ENCODE measurements around the gene SLC39A3. TPM values are rescaled to one million over a fixed set of nuclear protein-coding genes. Genes with fewer than 3 reads are reported as not detected.

The SLC39A3 gene
- total RNA-seq, 2 donors from 2014 or later, result 28.7 to 37.2 TPM

DNA sequence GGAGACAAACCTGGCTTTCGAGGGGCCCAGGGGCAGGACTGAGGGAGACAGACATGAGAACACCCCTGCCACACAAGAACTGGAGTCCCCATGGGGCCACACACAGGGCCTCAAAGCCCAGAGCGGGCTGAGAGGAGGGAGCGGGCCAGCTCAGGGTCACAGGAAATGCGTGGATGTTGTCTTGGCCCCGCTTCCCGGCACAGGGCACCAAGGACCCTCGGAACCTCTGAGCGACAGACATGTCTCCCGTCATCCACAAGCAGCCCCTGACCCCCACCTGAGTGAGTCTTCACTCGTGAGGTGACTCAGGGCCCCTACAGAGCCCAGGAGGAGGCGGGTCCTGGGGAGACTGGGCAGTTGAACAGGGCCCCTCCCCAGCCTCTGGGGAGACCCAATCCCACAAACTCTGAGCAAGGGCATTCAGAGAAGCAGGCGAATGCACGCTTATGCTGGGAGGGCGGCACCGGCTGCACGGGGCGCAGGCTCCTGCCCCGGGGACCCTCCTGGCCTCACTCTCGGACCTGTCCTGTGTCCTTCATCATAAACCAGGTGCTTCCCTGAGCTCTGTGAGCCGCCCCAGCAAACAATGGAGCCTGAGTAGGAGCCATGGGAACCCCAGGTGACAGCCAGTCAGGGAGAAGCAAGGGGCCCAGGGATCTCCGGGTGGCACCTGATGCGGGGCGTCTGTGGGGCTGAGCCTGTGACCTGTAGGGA, 23.1 kb upstream of the SLC39A3 start:
- Mint-ChIP-seq H3K4me1 (ENCODE audit: low read depth) (no peaks in the 10 kb centered on the region), H3K4me3 (no peak overlapping the region), H3K9me3 (no peaks in the 10 kb centered on the region), H3K27ac (no peak overlapping the region), H3K27me3 (ENCODE audit: low read depth) (no peaks in the 10 kb centered on the region), H3K36me3 (ENCODE audit: insufficient read depth in 2 of 2) (peaks cover 1 to 4% of the 10 kb centered on the region in 2 donors)
- ATAC-seq (replicated peaks in 1 of 2) (no peak), DNase-seq (no peak)

GRCh38 chr19:2761876-2762782, 22.3 kb upstream of the SLC39A3 start:
- H3K36me3 Mint-ChIP-seq (ENCODE audit: insufficient read depth in 2 of 2), result peaks cover 1 to 6% of the 10 kb centered on the region in 2 donors
- H3K9me3 Mint-ChIP-seq, result no peaks in the 10 kb centered on the region
- no peak for DNase-seq
- no peak overlapping the region for H3K27ac Mint-ChIP-seq
- no peak for ATAC-seq (replicated peaks in 1 of 2)
- no peaks in the 10 kb centered on the region for H3K27me3 Mint-ChIP-seq (ENCODE audit: low read depth)
- H3K4me1 Mint-ChIP-seq (ENCODE audit: low read depth), result no peaks in the 10 kb centered on the region
- H3K4me3 Mint-ChIP-seq, result no peak overlapping the region

DNA sequence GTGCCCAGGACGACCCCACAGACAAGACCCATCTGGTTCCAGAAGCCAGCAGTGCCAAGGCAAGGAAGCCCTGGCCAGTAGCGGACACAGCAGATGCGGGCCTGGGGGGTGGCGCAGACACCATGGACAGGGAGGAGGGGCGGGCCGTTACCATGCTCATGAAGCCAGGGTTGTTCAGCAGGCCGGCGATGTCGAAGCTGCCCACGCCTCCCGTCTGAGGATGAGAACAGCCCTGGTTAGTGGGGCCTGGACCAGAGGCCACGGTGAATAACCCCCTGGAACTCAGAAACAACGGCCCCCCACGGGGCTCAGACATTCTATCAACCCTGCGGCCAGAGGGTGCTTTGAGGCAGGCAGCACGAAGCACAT, 21.5 kb upstream of the SLC39A3 start:
- Mint-ChIP-seq H3K36me3 (ENCODE audit: insufficient read depth in 2 of 2) (peaks cover 0 to 6% of the 10 kb centered on the region in 2 donors), H3K4me3 (no peak overlapping the region), H3K27ac (no peak overlapping the region), H3K27me3 (ENCODE audit: low read depth) (no peaks in the 10 kb centered on the region), H3K4me1 (ENCODE audit: low read depth) (no peaks in the 10 kb centered on the region), H3K9me3 (no peaks in the 10 kb centered on the region)
- no peak for ATAC-seq (replicated peaks in 1 of 2)
- no peak for DNase-seq

DNA sequence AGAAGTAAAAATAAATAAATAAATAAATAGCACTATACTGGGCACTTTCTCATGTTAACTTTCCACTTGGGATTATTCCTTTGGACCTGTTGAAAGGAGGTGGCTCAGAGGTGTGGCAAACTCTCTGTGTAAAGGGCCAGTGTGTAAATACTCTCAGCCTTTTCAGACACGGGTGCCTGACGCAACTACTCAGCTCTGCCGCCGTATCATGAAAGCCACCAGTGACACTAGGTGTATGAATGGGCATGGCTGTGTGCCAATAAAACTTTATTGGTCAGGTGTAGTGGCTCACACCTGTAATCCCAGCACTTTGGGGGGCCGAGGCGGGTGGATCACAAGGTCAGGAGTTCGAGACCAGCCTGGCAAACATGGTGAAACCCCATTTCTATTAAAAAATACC, 20.1 kb upstream of the SLC39A3 start:
- Mint-ChIP-seq H3K4me1 (ENCODE audit: low read depth) (no peaks in the 10 kb centered on the region), H3K27me3 (ENCODE audit: low read depth) (no peaks in the 10 kb centered on the region), H3K36me3 (ENCODE audit: insufficient read depth in 2 of 2) (peaks cover 0 to 9% of the 10 kb centered on the region in 2 donors), H3K9me3 (no peaks in the 10 kb centered on the region), H3K4me3 (no peak overlapping the region), H3K27ac (no peak overlapping the region)
- ATAC-seq (replicated peaks in 1 of 2) (no peak), DNase-seq (no peak)

DNA sequence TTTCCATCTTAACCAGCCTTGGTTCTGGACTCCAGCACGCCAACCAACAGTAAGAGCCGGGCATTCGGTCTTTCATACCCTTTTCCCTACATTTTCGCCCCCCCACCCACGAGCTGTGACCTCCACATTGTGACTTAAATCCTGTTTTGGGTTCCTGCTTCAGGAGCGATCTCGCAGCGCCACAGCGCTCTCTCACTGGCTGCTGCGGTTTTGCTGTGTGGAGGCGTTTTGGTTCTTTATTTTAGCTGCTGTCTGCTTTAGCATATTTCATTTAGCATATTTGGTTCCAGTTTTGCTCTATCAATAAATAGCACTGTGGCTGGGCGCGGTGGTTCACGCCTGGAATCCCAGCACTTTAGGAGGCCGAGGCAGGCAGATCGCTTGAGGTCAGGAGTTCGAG, 19.5 kb upstream of the SLC39A3 start:
- H3K27me3 Mint-ChIP-seq (ENCODE audit: low read depth), result no peaks in the 10 kb centered on the region
- H3K4me3 Mint-ChIP-seq, result no peak overlapping the region
- no peak overlapping the region for H3K27ac Mint-ChIP-seq
- no peaks in the 10 kb centered on the region for H3K9me3 Mint-ChIP-seq
- peaks cover 0 to 8% of the 10 kb centered on the region in 2 donors for H3K36me3 Mint-ChIP-seq (ENCODE audit: insufficient read depth in 2 of 2)
- ATAC-seq (replicated peaks in 1 of 2) (peak in 1 of 2 donors; percentile 38), DNase-seq (no peak)
- no peaks in the 10 kb centered on the region for H3K4me1 Mint-ChIP-seq (ENCODE audit: low read depth)

DNA sequence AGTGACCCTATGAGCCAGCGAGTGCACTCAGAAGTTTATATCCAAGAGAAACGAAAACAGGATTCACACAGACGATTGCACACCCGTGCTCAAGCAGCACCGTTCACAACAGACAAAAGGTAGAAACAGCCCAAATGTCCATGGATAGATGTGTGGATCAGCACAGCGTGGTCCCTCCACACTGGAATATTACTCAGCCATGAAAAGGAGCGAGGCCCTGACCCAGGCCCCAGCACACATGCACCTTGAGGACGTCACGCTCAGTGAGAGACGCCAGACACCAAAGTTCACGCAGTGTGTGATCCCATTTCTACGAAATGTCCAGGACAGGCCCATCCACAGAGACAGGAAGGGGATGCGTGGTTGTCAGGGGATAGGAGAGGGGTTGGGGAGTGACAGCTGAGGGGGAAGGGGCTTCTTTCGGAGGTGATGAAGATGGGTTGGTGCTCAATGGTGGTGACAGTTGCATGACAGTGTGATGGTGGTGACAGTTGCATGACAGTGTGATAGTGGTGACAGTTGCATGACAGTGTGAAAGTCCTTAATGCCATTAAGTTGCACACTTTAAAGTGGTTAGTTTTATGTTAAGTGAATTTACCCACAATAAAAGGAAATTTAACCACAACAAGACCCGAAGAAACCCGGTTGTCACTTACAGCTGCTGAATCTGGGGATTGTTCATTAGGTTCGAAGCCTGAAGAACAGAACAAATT, 18.9 kb upstream of the SLC39A3 start:
- ATAC-seq (replicated peaks in 1 of 2) (peak in 1 of 2 donors; percentile 26), DNase-seq (no peak)
- Mint-ChIP-seq H3K4me1 (ENCODE audit: low read depth) (peaks cover 3% of the 10 kb centered on the region), H3K27me3 (ENCODE audit: low read depth) (no peaks in the 10 kb centered on the region), H3K4me3 (no peak overlapping the region), H3K9me3 (no peaks in the 10 kb centered on the region), H3K36me3 (ENCODE audit: insufficient read depth in 2 of 2) (peaks cover 0 to 8% of the 10 kb centered on the region in 2 donors), H3K27ac (no peak overlapping the region)

DNA sequence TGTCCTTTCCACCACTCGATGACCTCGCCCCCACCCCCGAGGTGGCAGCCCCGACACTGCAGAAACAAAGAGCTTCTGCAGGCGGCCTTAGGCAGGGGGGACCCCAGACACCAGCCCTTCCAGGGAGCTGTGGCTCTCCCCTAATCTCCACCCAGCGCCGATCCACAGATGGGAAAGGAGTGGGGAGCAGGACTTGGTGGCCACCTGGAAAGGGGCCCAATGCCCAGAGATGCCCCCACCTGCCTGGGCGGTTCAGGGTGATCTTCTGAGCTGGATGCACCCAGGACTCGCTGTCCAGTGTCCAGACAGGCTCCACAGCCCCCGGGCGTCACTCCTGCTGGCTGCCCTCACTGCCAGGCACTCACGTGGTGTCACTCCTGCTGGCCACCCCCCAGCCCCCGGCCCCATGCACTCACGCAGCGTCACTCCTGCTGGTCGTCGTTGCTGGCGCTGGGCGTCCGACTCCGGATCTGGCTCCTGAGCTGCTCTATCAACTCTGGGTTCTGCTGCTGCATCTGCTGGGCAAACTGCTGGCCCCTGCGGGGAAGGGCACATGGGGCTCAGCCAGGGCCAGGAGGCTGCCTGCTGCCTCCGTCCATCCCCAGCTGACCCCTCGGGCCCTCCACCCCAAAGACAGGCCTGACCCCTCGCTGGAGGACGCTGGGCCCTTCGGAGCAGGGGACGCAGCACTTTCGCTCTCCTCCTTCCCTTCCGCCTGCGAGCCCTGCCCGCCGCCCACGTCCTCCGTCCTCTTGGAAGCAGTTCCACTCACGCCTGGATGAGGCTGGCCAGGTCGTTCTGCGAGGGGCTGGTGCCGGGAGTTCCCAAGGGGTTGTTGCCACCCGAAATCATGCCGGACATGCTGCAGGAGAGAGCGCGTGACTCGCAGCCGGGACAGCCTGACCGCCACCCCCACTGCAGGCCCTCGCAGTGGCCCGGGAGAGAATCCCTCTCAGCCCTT, 17.4 kb upstream of the SLC39A3 start:
- H3K36me3 Mint-ChIP-seq (ENCODE audit: insufficient read depth in 2 of 2), result peaks cover 0 to 6% of the 10 kb centered on the region in 2 donors
- no peak overlapping the region for H3K4me3 Mint-ChIP-seq
- no peaks in the 10 kb centered on the region for H3K27me3 Mint-ChIP-seq (ENCODE audit: low read depth)
- no peaks in the 10 kb centered on the region for H3K9me3 Mint-ChIP-seq
- H3K4me1 Mint-ChIP-seq (ENCODE audit: low read depth), result peaks cover 13% of the 10 kb centered on the region
- ATAC-seq (replicated peaks in 1 of 2) (no peak), DNase-seq (no peak)
- no peak overlapping the region for H3K27ac Mint-ChIP-seq

GRCh38 chr19:2756477-2756876, 16.7 kb upstream of the SLC39A3 start:
- ATAC-seq (replicated peaks in 1 of 2) (no peak), DNase-seq (no peak)
- H3K4me3 Mint-ChIP-seq, result no peak overlapping the region
- no peaks in the 10 kb centered on the region for H3K27me3 Mint-ChIP-seq (ENCODE audit: low read depth)
- H3K27ac Mint-ChIP-seq, result no peak overlapping the region
- H3K4me1 Mint-ChIP-seq (ENCODE audit: low read depth), result peaks cover 13% of the 10 kb centered on the region
- peaks cover 0 to 6% of the 10 kb centered on the region in 2 donors for H3K36me3 Mint-ChIP-seq (ENCODE audit: insufficient read depth in 2 of 2)
- H3K9me3 Mint-ChIP-seq, result no peaks in the 10 kb centered on the region

- no peaks in the 10 kb centered on the region for H3K27me3 Mint-ChIP-seq (ENCODE audit: low read depth)
- no peak overlapping the region for H3K27ac Mint-ChIP-seq
- H3K36me3 Mint-ChIP-seq (ENCODE audit: insufficient read depth in 2 of 2), result peaks cover 0 to 6% of the 10 kb centered on the region in 2 donors
- ATAC-seq (replicated peaks in 1 of 2), result no peak
- H3K4me1 Mint-ChIP-seq (ENCODE audit: low read depth), result peaks cover 13% of the 10 kb centered on the region
- H3K9me3 Mint-ChIP-seq, result no peaks in the 10 kb centered on the region
- DNase-seq, result no peak
- no peak overlapping the region for H3K4me3 Mint-ChIP-seq
Measured at GRCh38 chr19:2755811-2756210, 16.0 kb upstream of the SLC39A3 start.

DNA sequence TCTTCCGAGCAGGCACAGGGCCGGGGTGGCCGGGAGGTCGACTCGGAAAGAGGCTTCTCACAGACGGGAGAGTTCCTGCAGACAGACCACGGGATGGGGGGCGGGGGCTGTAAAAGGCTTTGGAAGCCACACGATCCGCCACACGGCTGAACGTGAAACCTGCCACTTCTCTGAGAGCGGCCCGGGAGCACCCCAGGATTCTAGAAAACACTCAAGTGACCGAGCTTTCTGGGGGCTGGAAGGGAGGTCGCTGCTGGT, 15.6 kb upstream of the SLC39A3 start:
- H3K27ac Mint-ChIP-seq, result no peak overlapping the region
- no peaks in the 10 kb centered on the region for H3K9me3 Mint-ChIP-seq
- DNase-seq (no peak), ATAC-seq (replicated peaks in 1 of 2) (no peak)
- H3K4me3 Mint-ChIP-seq, result no peak overlapping the region
- H3K4me1 Mint-ChIP-seq (ENCODE audit: low read depth), result peaks cover 13% of the 10 kb centered on the region
- peaks cover 0 to 5% of the 10 kb centered on the region in 2 donors for H3K36me3 Mint-ChIP-seq (ENCODE audit: insufficient read depth in 2 of 2)
- no peaks in the 10 kb centered on the region for H3K27me3 Mint-ChIP-seq (ENCODE audit: low read depth)

DNA sequence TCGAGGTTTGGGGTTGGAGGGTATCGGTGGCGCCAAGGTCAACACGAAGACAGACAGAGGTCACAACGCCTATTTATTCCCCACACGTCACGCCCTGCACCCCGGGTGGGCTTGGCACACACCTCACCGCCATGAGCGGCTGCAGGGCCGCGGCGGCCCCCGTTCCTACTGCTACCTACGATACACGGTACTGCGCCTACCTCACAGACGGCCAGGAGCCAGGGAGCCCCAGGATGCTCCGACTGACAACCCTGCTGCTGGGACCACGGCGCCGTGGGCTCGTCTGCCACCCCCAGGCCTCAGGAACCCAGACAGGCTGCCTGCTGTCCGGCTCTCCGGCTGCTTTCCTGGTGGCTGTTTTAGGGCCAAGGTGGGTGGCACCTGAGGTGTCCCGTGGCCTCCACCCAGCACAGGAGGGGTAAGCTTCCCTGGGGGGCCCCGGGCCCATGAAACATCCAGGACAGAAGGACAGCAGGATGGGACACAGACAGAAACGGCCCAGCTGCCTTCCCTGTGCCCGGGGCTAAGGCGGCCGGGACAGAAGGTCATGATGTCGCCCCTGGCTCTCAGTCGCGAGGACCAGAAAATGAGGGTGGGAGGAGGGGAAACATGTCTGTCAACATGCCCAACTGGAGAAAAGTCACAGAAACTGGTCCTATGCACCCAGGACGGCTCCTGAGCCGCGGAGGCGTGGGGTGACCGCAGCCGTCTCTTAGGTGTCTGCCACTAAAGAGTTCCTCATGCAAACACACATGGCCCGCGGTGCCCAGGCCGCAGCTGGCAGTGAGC, 15.0 kb upstream of the SLC39A3 start:
- H3K27me3 Mint-ChIP-seq (ENCODE audit: low read depth), result no peaks in the 10 kb centered on the region
- H3K36me3 Mint-ChIP-seq (ENCODE audit: insufficient read depth in 2 of 2), result peaks cover 0 to 5% of the 10 kb centered on the region in 2 donors
- no peak for DNase-seq
- peaks cover 13% of the 10 kb centered on the region for H3K4me1 Mint-ChIP-seq (ENCODE audit: low read depth)
- no peak overlapping the region for H3K27ac Mint-ChIP-seq
- H3K9me3 Mint-ChIP-seq, result no peaks in the 10 kb centered on the region
- no peak for ATAC-seq (replicated peaks in 1 of 2)
- no peak overlapping the region for H3K4me3 Mint-ChIP-seq

- Mint-ChIP-seq H3K27me3 (ENCODE audit: low read depth) (no peaks in the 10 kb centered on the region), H3K4me3 (no peak overlapping the region), H3K36me3 (ENCODE audit: insufficient read depth in 2 of 2) (peaks cover 0 to 3% of the 10 kb centered on the region in 2 donors), H3K27ac (no peak overlapping the region), H3K4me1 (ENCODE audit: low read depth) (peaks cover 13% of the 10 kb centered on the region), H3K9me3 (no peaks in the 10 kb centered on the region)
- no peak for DNase-seq
- no peak for ATAC-seq (replicated peaks in 1 of 2)
Measured at GRCh38 chr19:2751438-2751830, 11.6 kb upstream of the SLC39A3 start.
